ENCODE data around the gene TM4SF1. TPM values are rescaled to one million over a fixed set of nuclear protein-coding genes. Genes with fewer than 3 reads are reported as not detected.

The TM4SF1 gene
- total RNA-seq, 1 donor from 2014 or later, result 43.0 TPM

DNA sequence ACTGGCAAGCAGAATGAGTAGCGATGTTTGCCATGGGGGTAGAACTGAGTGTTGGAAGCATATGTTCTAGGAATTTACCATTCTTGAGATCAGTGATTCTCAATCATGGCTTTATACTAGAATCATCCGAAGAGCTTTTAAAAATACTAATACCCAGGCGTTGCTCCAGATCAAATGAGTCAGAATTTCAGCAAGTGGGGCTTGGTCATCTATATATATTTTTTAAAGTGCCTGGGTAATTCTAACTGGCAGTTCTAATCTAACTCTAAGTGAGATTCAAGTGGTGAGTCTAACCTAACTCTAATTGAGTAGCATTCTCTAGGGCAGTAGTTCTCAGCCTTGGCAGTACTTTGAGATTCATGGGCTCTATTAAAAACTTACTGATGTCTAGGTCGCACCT lies 20.8 kb downstream of the TM4SF1 start:
- Histone ChIP-seq H3K4me3 (ENCODE audit: low read depth, low read length) (no peak overlapping the region), H3K27me3 (ENCODE audit: control insufficient read depth, insufficient read depth, low read length) (no peaks in the 10 kb centered on the region), H3K36me3 (ENCODE audit: control insufficient read depth, insufficient read depth, low read length) (no peaks in the 10 kb centered on the region)
- DNase-seq (ENCODE audit: low read depth), result no peak
- TF ChIP-seq, protein P1, sequence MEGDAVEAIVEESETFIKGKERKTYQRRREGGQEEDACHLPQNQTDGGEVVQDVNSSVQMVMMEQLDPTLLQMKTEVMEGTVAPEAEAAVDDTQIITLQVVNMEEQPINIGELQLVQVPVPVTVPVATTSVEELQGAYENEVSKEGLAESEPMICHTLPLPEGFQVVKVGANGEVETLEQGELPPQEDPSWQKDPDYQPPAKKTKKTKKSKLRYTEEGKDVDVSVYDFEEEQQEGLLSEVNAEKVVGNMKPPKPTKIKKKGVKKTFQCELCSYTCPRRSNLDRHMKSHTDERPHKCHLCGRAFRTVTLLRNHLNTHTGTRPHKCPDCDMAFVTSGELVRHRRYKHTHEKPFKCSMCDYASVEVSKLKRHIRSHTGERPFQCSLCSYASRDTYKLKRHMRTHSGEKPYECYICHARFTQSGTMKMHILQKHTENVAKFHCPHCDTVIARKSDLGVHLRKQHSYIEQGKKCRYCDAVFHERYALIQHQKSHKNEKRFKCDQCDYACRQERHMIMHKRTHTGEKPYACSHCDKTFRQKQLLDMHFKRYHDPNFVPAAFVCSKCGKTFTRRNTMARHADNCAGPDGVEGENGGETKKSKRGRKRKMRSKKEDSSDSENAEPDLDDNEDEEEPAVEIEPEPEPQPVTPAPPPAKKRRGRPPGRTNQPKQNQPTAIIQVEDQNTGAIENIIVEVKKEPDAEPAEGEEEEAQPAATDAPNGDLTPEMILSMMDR (IDR thresholded peaks at IDR 0.05; ENCODE audit: insufficient read depth, low read length, poor library complexity, severe bottlenecking), result no peak

DNA sequence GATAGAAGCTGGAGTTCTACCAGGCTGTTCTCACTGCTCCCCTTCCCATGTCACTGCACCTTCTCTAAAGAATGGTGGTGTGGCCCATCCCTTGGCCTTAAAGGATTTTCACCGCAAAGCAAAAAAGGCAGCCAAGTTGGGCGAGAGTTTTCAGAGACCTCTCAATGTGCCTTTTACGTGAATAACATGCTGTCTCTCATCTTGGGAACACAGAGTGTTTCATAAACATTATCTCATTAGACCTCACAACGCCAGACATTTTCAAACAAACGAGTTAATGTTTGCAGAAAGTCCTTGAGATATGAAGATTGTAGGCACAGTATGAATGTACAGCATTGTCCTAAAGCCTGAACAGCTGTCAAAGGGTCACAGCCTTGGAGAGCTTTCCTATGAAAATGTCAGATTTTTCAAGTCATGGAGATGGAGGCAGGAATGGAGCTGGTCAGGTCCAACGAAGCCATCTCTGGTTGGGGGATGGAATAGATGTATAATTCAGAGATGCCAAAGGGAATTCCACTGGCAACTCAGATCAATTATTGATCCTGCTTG lies 21.3 kb downstream of the TM4SF1 start:
- TF ChIP-seq, protein P1 (IDR thresholded peaks at IDR 0.05; ENCODE audit: insufficient read depth, low read length, poor library complexity, severe bottlenecking), result no peak
- Histone ChIP-seq H3K36me3 (ENCODE audit: control insufficient read depth, insufficient read depth, low read length) (no peaks in the 10 kb centered on the region), H3K4me3 (ENCODE audit: low read depth, low read length) (no peak overlapping the region), H3K27me3 (ENCODE audit: control insufficient read depth, insufficient read depth, low read length) (no peaks in the 10 kb centered on the region)
- DNase-seq (ENCODE audit: low read depth), result no peak

DNA sequence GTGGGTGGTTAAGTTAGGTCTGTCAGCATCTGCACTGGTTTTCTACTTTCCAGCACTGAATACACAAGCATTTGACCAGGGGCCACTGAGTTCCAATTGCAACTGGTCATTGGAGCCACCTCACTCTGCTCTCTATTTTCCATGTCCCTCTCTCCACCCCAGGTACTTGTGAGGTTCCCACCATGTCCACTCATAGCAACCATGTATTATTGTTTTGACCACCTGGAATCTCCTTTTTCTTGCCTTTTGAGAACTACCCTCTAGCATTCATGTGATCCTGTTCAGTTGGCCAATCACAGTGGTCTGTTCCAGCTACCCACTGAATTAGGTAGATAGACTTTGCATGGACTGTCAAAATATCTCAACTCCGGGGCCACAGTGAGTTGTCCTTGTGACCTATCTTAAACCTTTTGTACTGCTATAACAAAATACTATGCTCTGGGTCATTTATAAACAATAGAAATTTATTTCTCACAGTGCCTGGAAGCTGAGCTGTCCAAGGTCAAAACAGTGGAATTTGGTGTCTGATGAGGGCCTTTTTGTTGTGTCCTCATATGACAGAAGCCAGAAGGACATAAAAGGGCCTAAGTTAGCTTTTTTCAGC lies 23.8 kb downstream of the TM4SF1 start:
- H3K36me3 ChIP-seq (ENCODE audit: control insufficient read depth, insufficient read depth, low read length), result no peaks in the 10 kb centered on the region
- DNase-seq (ENCODE audit: low read depth), result no peak
- no peak overlapping the region for H3K4me3 ChIP-seq (ENCODE audit: low read depth, low read length)
- TF ChIP-seq, protein P1 (IDR thresholded peaks at IDR 0.05; ENCODE audit: insufficient read depth, low read length, poor library complexity, severe bottlenecking), result no peak
- no peaks in the 10 kb centered on the region for H3K27me3 ChIP-seq (ENCODE audit: control insufficient read depth, insufficient read depth, low read length)

DNA sequence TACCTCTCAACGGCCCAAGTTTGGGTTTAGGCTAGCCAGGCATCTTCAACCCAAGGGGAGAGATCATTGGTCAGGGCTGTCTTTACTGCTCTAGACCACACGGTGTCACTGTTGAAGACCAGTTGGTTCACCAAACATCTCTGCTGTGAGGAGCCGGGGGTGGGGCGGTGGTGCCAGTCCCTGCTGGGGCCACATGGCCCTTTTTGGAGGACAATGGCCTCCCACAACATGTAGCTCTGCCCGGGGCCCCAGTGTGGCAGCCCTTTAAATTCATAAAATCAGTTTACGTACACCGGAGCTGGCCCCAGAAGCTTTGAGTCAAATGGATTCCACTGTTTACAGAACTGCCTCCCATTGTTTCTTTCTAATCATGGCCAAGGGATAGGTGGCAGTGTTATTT lies 24.9 kb downstream of the TM4SF1 start:
- TF ChIP-seq, protein P1 (IDR thresholded peaks at IDR 0.05; ENCODE audit: insufficient read depth, low read length, poor library complexity, severe bottlenecking), result peak; percentile 74
- DNase-seq (ENCODE audit: low read depth), result no peak
- Histone ChIP-seq H3K4me3 (ENCODE audit: low read depth, low read length) (no peak overlapping the region), H3K27me3 (ENCODE audit: control insufficient read depth, insufficient read depth, low read length) (no peaks in the 10 kb centered on the region), H3K36me3 (ENCODE audit: control insufficient read depth, insufficient read depth, low read length) (no peaks in the 10 kb centered on the region)

GRCh38 chr3:149343951-149344350 lies 33.5 kb downstream of the TM4SF1 start:
- H3K27me3 ChIP-seq (ENCODE audit: control insufficient read depth, insufficient read depth, low read length), result no peaks in the 10 kb centered on the region
- TF ChIP-seq, protein P1 (IDR thresholded peaks at IDR 0.05; ENCODE audit: insufficient read depth, low read length, poor library complexity, severe bottlenecking), result peak; percentile 7
- H3K36me3 ChIP-seq (ENCODE audit: control insufficient read depth, insufficient read depth, low read length), result no peaks in the 10 kb centered on the region
- no peak for DNase-seq (ENCODE audit: low read depth)
- no peak overlapping the region for H3K4me3 ChIP-seq (ENCODE audit: low read depth, low read length)

Measured in kidney epithelial cell (primary cell).